ENCODE measurements around the gene CHST11.

CHST11 gene

GRCh38 chr12:104585448-104586055 is 128.8 kb downstream of the CHST11 start:
- DNase-seq (ENCODE audit: low spot score in 2 of 2) (no peak), ATAC-seq (no peak)
- Mint-ChIP-seq H3K4me1 (peaks cover 69% of the 10 kb centered on the region), H3K4me3 (no peak overlapping the region), H3K36me3 (peaks cover 12% of the 10 kb centered on the region), H3K27ac (peak overlapping the region; percentile 48), H3K9me3 (no peaks in the 10 kb centered on the region)

- peaks cover 18% of the 10 kb centered on the region for H3K36me3 Mint-ChIP-seq
- DNase-seq (ENCODE audit: low spot score in 2 of 2) (no peak), ATAC-seq (no peak)
- H3K4me3 Mint-ChIP-seq = no peak overlapping the region
- peaks cover 70% of the 10 kb centered on the region for H3K4me1 Mint-ChIP-seq
- peak overlapping the region; percentile 48 for H3K27ac Mint-ChIP-seq
- H3K9me3 Mint-ChIP-seq = no peaks in the 10 kb centered on the region
Measured at GRCh38 chr12:104586351-104586919, 129.7 kb downstream of the CHST11 start.

- Mint-ChIP-seq H3K36me3 (peaks cover 18% of the 10 kb centered on the region), H3K4me3 (no peak overlapping the region), H3K4me1 (peaks cover 60% of the 10 kb centered on the region), H3K9me3 (no peaks in the 10 kb centered on the region), H3K27ac (no peak overlapping the region)
- ATAC-seq (no peak), DNase-seq (ENCODE audit: low spot score in 2 of 2) (no peak)
Measured at GRCh38 chr12:104588047-104588920, 131.5 kb downstream of the CHST11 start.

GRCh38 chr12:104588921-104589590 is 132.3 kb downstream of the CHST11 start:
- DNase-seq (ENCODE audit: low spot score in 2 of 2) (no peak), ATAC-seq (no peak)
- peaks cover 57% of the 10 kb centered on the region for H3K4me1 Mint-ChIP-seq
- no peaks in the 10 kb centered on the region for H3K9me3 Mint-ChIP-seq
- H3K27ac Mint-ChIP-seq = no peak overlapping the region
- H3K4me3 Mint-ChIP-seq = no peak overlapping the region
- peaks cover 18% of the 10 kb centered on the region for H3K36me3 Mint-ChIP-seq

GRCh38 chr12:104590022-104590421 is 133.3 kb downstream of the CHST11 start:
- DNase-seq (ENCODE audit: low spot score in 2 of 2) (no peak), ATAC-seq (no peak)
- peaks cover 9% of the 10 kb centered on the region for H3K36me3 Mint-ChIP-seq
- H3K27ac Mint-ChIP-seq = no peak overlapping the region
- H3K4me1 Mint-ChIP-seq = peaks cover 62% of the 10 kb centered on the region
- no peaks in the 10 kb centered on the region for H3K9me3 Mint-ChIP-seq
- no peak overlapping the region for H3K4me3 Mint-ChIP-seq

GRCh38 chr12:104591257-104591885 is 134.6 kb downstream of the CHST11 start:
- H3K9me3 Mint-ChIP-seq = no peaks in the 10 kb centered on the region
- no peak overlapping the region for H3K4me3 Mint-ChIP-seq
- peaks cover 58% of the 10 kb centered on the region for H3K4me1 Mint-ChIP-seq
- peaks cover 6% of the 10 kb centered on the region for H3K36me3 Mint-ChIP-seq
- H3K27ac Mint-ChIP-seq = peak overlapping the region; percentile 26
- ATAC-seq (no peak), DNase-seq (ENCODE audit: low spot score in 2 of 2) (no peak)

- Mint-ChIP-seq H3K4me1 (peaks cover 57% of the 10 kb centered on the region), H3K4me3 (no peak overlapping the region), H3K36me3 (peaks cover 6% of the 10 kb centered on the region), H3K9me3 (no peaks in the 10 kb centered on the region), H3K27ac (peak overlapping the region; percentile 81)
- no peak for ATAC-seq
- no peak for DNase-seq (ENCODE audit: low spot score in 2 of 2)
Measured at GRCh38 chr12:104593482-104593881, 136.7 kb downstream of the CHST11 start.

GRCh38 chr12:104596134-104596799 is 139.5 kb downstream of the CHST11 start:
- Mint-ChIP-seq H3K4me1 (peaks cover 61% of the 10 kb centered on the region), H3K4me3 (no peak overlapping the region), H3K27ac (peak overlapping the region; percentile 65), H3K9me3 (no peaks in the 10 kb centered on the region), H3K36me3 (peaks cover 1% of the 10 kb centered on the region)
- DNase-seq (ENCODE audit: low spot score in 2 of 2) (no peak), ATAC-seq (no peak)

- ATAC-seq = no peak
- H3K4me1 Mint-ChIP-seq = peaks cover 67% of the 10 kb centered on the region
Measured at GRCh38 chr12:104596898-104597843, 140.4 kb downstream of the CHST11 start.

GRCh38 chr12:104598342-104599271 is 141.9 kb downstream of the CHST11 start:
- DNase-seq (ENCODE audit: low spot score in 2 of 2) (no peak), ATAC-seq (no peak)
- H3K9me3 Mint-ChIP-seq = no peaks in the 10 kb centered on the region
- no peak overlapping the region for H3K4me3 Mint-ChIP-seq
- H3K4me1 Mint-ChIP-seq = peaks cover 69% of the 10 kb centered on the region
- peak overlapping the region; percentile 26 for H3K27ac Mint-ChIP-seq
- peaks cover 11% of the 10 kb centered on the region for H3K36me3 Mint-ChIP-seq

More at GRCh38 chr12:104596898-104597843, 140.4 kb downstream of the CHST11 start:
- no peak overlapping the region for H3K4me3 Mint-ChIP-seq
- peak overlapping the region; percentile 10 for H3K27ac Mint-ChIP-seq
- DNase-seq (ENCODE audit: low spot score in 2 of 2) = no peak
- H3K9me3 Mint-ChIP-seq = no peaks in the 10 kb centered on the region
- H3K36me3 Mint-ChIP-seq = no peaks in the 10 kb centered on the region

GRCh38 chr12:104599272-104600035 is 142.7 kb downstream of the CHST11 start:
- ATAC-seq (no peak), DNase-seq (ENCODE audit: low spot score in 2 of 2) (no peak)
- Mint-ChIP-seq H3K4me3 (no peak overlapping the region), H3K9me3 (no peaks in the 10 kb centered on the region), H3K27ac (no peak overlapping the region), H3K36me3 (peaks cover 11% of the 10 kb centered on the region), H3K4me1 (peaks cover 71% of the 10 kb centered on the region)

- peak overlapping the region; percentile 85 for H3K27ac Mint-ChIP-seq
- no peak for DNase-seq (ENCODE audit: low spot score in 2 of 2)
- no peak overlapping the region for H3K4me3 Mint-ChIP-seq
- peaks cover 70% of the 10 kb centered on the region for H3K4me1 Mint-ChIP-seq
- ATAC-seq = no peak
- peaks cover 11% of the 10 kb centered on the region for H3K36me3 Mint-ChIP-seq
- no peaks in the 10 kb centered on the region for H3K9me3 Mint-ChIP-seq
Measured at GRCh38 chr12:104600036-104600712, 143.4 kb downstream of the CHST11 start.
